ENCODE measurements around the gene AP2A2. TPM values are rescaled to one million over a fixed set of nuclear protein-coding genes. Genes with fewer than 3 reads are reported as not detected.

Gene AP2A2
- total and polyA plus RNA-seq, 2 donors (not counting 1 experiment from before 2014, with no cell fraction given) = 53.1 to 57.0 TPM

GRCh38 chr11:1054143-1055108 lies 128.8 kb downstream of the AP2A2 start:
- Histone ChIP-seq H3K4me3 (ENCODE audit: control extremely low read depth in 1 of 5, extremely low read depth in 1 of 5, insufficient read depth in 1 of 5, low read depth in 2 of 5, low read length in 4 of 5) (no peak overlapping the region), H3K9ac (ENCODE audit: low read length) (no peak overlapping the region), H3K9me3 (ENCODE audit: control extremely low read depth in 1 of 3, control insufficient read depth in 2 of 3, insufficient read depth in 1 of 3, low read length in 2 of 3) (no peaks in the 10 kb centered on the region), H2AFZ (ENCODE audit: insufficient read depth, low read depth, low read length, poor library complexity, severe bottlenecking) (no peak overlapping the region), H3K27me3 (replicated peaks in 1 of 4; ENCODE audit: control extremely low read depth in 1 of 4, control insufficient read depth in 3 of 4, insufficient read depth in 4 of 4, low read length in 3 of 4) (peaks cover 0 to 24% (median 3%) of the 10 kb centered on the region in 4 experiments), H3K4me2 (replicated peaks; ENCODE audit: low read depth, low read length, poor library complexity, severe bottlenecking) (no peak overlapping the region), H4K20me1 (ENCODE audit: control insufficient read depth, insufficient read depth, low read length, poor library complexity, severe bottlenecking) (no peaks in the 10 kb centered on the region), H3K79me2 (ENCODE audit: control insufficient read depth, insufficient read depth, low read length) (no peaks in the 10 kb centered on the region), H3K36me3 (replicated peaks in 1 of 2; ENCODE audit: control extremely low read depth in 1 of 2, control insufficient read depth in 1 of 2, extremely low read depth in 1 of 2, insufficient read depth in 2 of 2, low read length in 1 of 2) (no peaks in the 10 kb centered on the region), H3K4me1 (ENCODE audit: control insufficient read depth in 2 of 2, insufficient read depth in 2 of 2, low read length in 2 of 2) (peaks cover 4 to 6% of the 10 kb centered on the region in 2 donors), H3K27ac (ENCODE audit: low read length in 2 of 2) (no peak overlapping the region)
- intact Hi-C loops (cut with micrococcal nuclease) = no loop called here
- ChIA-PET POLR2A (interaction anchor here (0.5 kb wide), 1 partner anchor 127 kb away, joined by 3 read pairs; no protein-coding TSS in a partner anchor), CTCF (interaction anchor here (1.6 kb wide), 1 partner anchor 207 kb away, joined by 3 read pairs; no protein-coding TSS in a partner anchor)
- no peak overlapping the region for H3K4me3 Mint-ChIP-seq
- no peaks in the 10 kb centered on the region for H3K9me3 Mint-ChIP-seq (ENCODE audit: insufficient read depth)
- H3K4me1 Mint-ChIP-seq = peaks cover 3% of the 10 kb centered on the region
- no peak for DNase-seq
- TF ChIP-seq EZH2 (IDR thresholded peaks at IDR 0.05; ENCODE audit: borderline replicate concordance, insufficient read depth, low read depth, low read length, poor library complexity, severe bottlenecking) = no peak
- TF ChIP-seq, protein P1, sequence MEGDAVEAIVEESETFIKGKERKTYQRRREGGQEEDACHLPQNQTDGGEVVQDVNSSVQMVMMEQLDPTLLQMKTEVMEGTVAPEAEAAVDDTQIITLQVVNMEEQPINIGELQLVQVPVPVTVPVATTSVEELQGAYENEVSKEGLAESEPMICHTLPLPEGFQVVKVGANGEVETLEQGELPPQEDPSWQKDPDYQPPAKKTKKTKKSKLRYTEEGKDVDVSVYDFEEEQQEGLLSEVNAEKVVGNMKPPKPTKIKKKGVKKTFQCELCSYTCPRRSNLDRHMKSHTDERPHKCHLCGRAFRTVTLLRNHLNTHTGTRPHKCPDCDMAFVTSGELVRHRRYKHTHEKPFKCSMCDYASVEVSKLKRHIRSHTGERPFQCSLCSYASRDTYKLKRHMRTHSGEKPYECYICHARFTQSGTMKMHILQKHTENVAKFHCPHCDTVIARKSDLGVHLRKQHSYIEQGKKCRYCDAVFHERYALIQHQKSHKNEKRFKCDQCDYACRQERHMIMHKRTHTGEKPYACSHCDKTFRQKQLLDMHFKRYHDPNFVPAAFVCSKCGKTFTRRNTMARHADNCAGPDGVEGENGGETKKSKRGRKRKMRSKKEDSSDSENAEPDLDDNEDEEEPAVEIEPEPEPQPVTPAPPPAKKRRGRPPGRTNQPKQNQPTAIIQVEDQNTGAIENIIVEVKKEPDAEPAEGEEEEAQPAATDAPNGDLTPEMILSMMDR (IDR thresholded peaks at IDR 0.05) = no peak
- no peak for ATAC-seq (ENCODE audit: low read depth)
- peaks cover 14% of the 10 kb centered on the region for H3K27me3 Mint-ChIP-seq
- 91% methylated on average over 21 of the region's 25 CpGs for WGBS (ENCODE audit: insufficient coverage)
- no peak overlapping the region for H3K27ac Mint-ChIP-seq

Data from B cell (primary cell).